ENCODE results near the gene DSCAM.

GRCh38 chr21:40512590-40512989 lies 334.4 kb downstream of the DSCAM start:
- TF ChIP-seq TAF1 (IDR thresholded peaks at IDR 0.05; ENCODE audit: borderline replicate concordance, insufficient read depth, low read length) = no peak
- no peak for TF ChIP-seq POLR2AphosphoS5 (IDR thresholded peaks at IDR 0.05; ENCODE audit: low read depth, low read length)
- TF ChIP-seq REST (IDR thresholded peaks at IDR 0.05; ENCODE audit: insufficient read depth in 1 of 2, low read depth in 2 of 2, low read length in 2 of 2) = no peak
- no peak for TF ChIP-seq SIN3A (IDR thresholded peaks at IDR 0.05; ENCODE audit: borderline replicate concordance, insufficient read depth, low read length)
- no peak for TF ChIP-seq FOXP2 (optimal IDR thresholded peaks at IDR 0.05; ENCODE audit: borderline replicate concordance, extremely low read depth, extremely low read length, insufficient read depth)

Data from PFSK-1 (cell line).